ENCODE results near the gene SAE1.
"Not testable (repeated sequence)": the region's sequence is repeated elsewhere in the genome, so short reads cannot be mapped to it uniquely, and the experiment has no call there.

SAE1 gene

GRCh38 chr19:47130120-47130588, 481 bp upstream of the SAE1 start:
- no peak for DNase-seq (ENCODE audit: low spot score)

GRCh38 chr19:47132194-47132852, 1.7 kb downstream of the SAE1 start:
- DNase-seq (ENCODE audit: low spot score): no peak

GRCh38 chr19:47133021-47133471, 2.4 kb downstream of the SAE1 start:
- no peak for DNase-seq (ENCODE audit: low spot score)

GRCh38 chr19:47134545-47134944, 3.9 kb downstream of the SAE1 start:
- no peak for DNase-seq (ENCODE audit: low spot score)

- DNase-seq (ENCODE audit: low spot score): no peak
Measured at GRCh38 chr19:47135156-47135555, 4.5 kb downstream of the SAE1 start.

- DNase-seq (ENCODE audit: low spot score): not testable (repeated sequence)
Measured at GRCh38 chr19:47141252-47141651, 10.6 kb downstream of the SAE1 start.

GRCh38 chr19:47141695-47142094, 11.1 kb downstream of the SAE1 start:
- DNase-seq (ENCODE audit: low spot score): no peak

- no peak for DNase-seq (ENCODE audit: low spot score)
Measured at GRCh38 chr19:47142779-47143178, 12.1 kb downstream of the SAE1 start.

- no peak for DNase-seq (ENCODE audit: low spot score)
Measured at GRCh38 chr19:47143322-47144073, 12.9 kb downstream of the SAE1 start.

- DNase-seq (ENCODE audit: low spot score): no peak
Measured at GRCh38 chr19:47144630-47145029, 14.0 kb downstream of the SAE1 start.

- DNase-seq (ENCODE audit: low spot score): peak; percentile 39
Measured at GRCh38 chr19:47145639-47146486, 15.2 kb downstream of the SAE1 start.

GRCh38 chr19:47146920-47147319, 16.3 kb downstream of the SAE1 start:
- DNase-seq (ENCODE audit: low spot score): no peak

GRCh38 chr19:47151627-47152026, 21.0 kb downstream of the SAE1 start:
- no peak for DNase-seq (ENCODE audit: low spot score)

- DNase-seq (ENCODE audit: low spot score): no peak
Measured at GRCh38 chr19:47152205-47152604, 21.6 kb downstream of the SAE1 start.

GRCh38 chr19:47152632-47153031, 22.0 kb downstream of the SAE1 start:
- no peak for DNase-seq (ENCODE audit: low spot score)

GRCh38 chr19:47153266-47153665, 22.6 kb downstream of the SAE1 start:
- no peak for DNase-seq (ENCODE audit: low spot score)

GRCh38 chr19:47155148-47155547, 24.5 kb downstream of the SAE1 start:
- DNase-seq (ENCODE audit: low spot score): no peak

- peak; percentile 28 for DNase-seq (ENCODE audit: low spot score)
Measured at GRCh38 chr19:47156861-47157430, 26.3 kb downstream of the SAE1 start.

GRCh38 chr19:47157431-47158321, 27.0 kb downstream of the SAE1 start:
- peak; percentile 21 for DNase-seq (ENCODE audit: low spot score)

GRCh38 chr19:47158367-47158791, 27.7 kb downstream of the SAE1 start:
- DNase-seq (ENCODE audit: low spot score): no peak

GRCh38 chr19:47158879-47159503, 28.4 kb downstream of the SAE1 start:
- DNase-seq (ENCODE audit: low spot score): peak; percentile 72

Measured in CD4-positive, alpha-beta T cell treated with Interleukin-15 for 4 hours (primary cell).